ENCODE measurements around the gene PLAGL2.

DNA sequence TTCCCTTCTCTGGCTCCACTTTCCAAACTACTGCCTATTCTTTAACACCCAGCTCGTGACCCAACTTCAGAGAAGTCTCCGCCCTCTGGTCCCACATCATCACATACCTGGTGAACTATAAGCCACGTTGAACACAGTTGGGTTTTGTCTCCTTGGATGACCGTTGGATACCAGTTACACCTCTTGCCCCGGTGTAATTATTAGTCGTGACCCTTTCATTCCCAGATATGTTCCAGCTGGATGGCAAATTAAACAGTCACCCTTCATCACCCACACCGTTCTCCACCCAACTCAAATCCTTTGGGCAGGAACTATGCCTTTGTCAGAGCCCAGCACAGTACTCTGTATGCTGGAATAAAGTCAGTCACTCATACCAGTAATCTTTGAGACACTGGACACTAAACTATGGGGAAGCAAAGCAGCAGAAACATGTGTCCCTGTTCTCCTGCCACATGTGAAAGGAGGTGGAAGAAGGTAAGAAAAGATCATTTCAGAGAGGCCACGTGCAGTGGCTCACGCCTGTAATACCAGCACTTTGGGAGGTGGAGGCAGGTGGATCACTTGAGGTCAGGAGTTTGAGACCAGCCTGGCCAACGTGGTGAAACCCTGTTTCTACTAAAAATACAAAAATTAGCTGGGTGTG, 22.5 kb downstream of the PLAGL2 start:
- TF ChIP-seq, protein P1, sequence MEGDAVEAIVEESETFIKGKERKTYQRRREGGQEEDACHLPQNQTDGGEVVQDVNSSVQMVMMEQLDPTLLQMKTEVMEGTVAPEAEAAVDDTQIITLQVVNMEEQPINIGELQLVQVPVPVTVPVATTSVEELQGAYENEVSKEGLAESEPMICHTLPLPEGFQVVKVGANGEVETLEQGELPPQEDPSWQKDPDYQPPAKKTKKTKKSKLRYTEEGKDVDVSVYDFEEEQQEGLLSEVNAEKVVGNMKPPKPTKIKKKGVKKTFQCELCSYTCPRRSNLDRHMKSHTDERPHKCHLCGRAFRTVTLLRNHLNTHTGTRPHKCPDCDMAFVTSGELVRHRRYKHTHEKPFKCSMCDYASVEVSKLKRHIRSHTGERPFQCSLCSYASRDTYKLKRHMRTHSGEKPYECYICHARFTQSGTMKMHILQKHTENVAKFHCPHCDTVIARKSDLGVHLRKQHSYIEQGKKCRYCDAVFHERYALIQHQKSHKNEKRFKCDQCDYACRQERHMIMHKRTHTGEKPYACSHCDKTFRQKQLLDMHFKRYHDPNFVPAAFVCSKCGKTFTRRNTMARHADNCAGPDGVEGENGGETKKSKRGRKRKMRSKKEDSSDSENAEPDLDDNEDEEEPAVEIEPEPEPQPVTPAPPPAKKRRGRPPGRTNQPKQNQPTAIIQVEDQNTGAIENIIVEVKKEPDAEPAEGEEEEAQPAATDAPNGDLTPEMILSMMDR (conservative IDR thresholded peaks at IDR 0.05 in 1 of 2, IDR thresholded peaks at IDR 0.05 in 1 of 2; ENCODE audit: extremely low read depth in 1 of 2, insufficient read depth in 1 of 2, low read depth in 1 of 2, low read length in 2 of 2): no peak
- no peak for TF ChIP-seq EZH2 (IDR thresholded peaks at IDR 0.05; ENCODE audit: borderline replicate concordance, low read length)
